Activated T-helper 17 cell treated with anti-CD3 and anti-CD28 coated beads, Interleukin-2, amount 50 U/mL, for 72 hours (primary cell): ENCODE data around the gene VWA8. TPM values are rescaled to one million over a fixed set of nuclear protein-coding genes. Genes with fewer than 3 reads are reported as not detected.

Experiments used
- ATAC-seq: fragments of 150-1000 bp; cut with Tn5 transposase; replicated peaks from 2 replicates; pipeline ENCODE4 v1.10.0; 2021; ENCODE audit warnings: mild to moderate bottlenecking, moderate library complexity
- H3K27ac Mint-ChIP-seq: one replicate; pipeline ENCODE4 v1.8.0; 2022; ENCODE audit warnings: mixed read lengths
- H3K27me3 Mint-ChIP-seq: one replicate; pipeline ENCODE4 v1.8.0; 2022; ENCODE audit warnings: mixed read lengths
- H3K36me3 Mint-ChIP-seq: one replicate; pipeline ENCODE4 v1.8.0; 2022; ENCODE audit warnings: low read depth, mild to moderate bottlenecking, mixed read lengths
- H3K4me1 Mint-ChIP-seq: one replicate; pipeline ENCODE4 v1.8.0; 2022; ENCODE audit warnings: mixed read lengths
- H3K4me3 Mint-ChIP-seq: one replicate; pipeline ENCODE4 v1.8.0; 2022; ENCODE audit warnings: mild to moderate bottlenecking, mixed read lengths
- H3K9me3 Mint-ChIP-seq: one replicate; pipeline ENCODE4 v1.8.0; 2022; ENCODE audit warnings: mixed read lengths
- total RNA-seq, 2 donors: library from RNA; stranded (reverse); gene quantifications; one replicate each; pipeline ENCODE4 v1.2.3, GENCODE V29; 2022

Gene VWA8
- total RNA-seq, 2 donors from 2014 or later: 7.4 to 11.2 TPM

DNA sequence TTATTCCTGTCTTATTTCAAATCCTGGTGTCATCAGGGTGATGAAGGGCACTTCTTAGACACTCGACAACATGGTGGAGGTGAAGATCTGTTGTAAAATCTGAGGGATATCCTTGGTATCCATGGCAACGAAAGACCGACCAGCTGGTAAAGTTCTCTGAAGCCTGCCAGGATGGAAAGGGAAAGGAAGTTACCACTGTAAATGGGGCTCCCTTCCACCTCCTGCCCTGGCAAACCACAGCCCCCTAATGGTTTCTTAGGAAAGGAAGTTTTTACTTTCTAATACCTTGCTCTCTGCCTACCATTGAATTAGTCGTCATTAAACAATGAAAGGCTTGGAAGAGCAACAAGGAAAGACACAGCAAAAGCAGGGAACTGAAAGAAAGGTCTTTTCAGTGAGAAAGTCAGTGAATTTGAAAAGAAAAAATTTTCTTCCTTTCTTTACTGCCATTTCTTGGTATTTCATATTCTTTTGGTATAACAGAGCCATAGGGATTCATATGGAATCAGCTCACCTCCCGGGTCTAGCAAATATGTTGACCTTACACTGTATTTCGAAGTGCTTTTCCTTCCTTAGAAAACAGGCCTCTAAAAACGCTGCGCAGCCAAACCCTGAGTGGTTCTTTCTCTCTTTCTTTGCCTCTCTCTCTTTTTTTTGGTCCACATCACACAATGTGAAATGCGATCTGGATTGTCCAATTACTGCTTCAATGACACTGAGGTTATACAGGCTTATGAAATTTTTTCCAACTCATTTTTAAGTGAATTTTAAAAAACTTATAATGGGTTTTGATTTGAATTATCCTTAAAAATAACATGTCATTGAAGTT lies 392.6 kb downstream of the VWA8 start:
- Mint-ChIP-seq H3K27ac (peak overlapping the region; percentile 46), H3K9me3 (no peaks in the 10 kb centered on the region), H3K4me1 (no peaks in the 10 kb centered on the region), H3K4me3 (no peak overlapping the region), H3K36me3 (peaks cover 6% of the 10 kb centered on the region), H3K27me3 (no peaks in the 10 kb centered on the region)
- no peak for ATAC-seq

DNA sequence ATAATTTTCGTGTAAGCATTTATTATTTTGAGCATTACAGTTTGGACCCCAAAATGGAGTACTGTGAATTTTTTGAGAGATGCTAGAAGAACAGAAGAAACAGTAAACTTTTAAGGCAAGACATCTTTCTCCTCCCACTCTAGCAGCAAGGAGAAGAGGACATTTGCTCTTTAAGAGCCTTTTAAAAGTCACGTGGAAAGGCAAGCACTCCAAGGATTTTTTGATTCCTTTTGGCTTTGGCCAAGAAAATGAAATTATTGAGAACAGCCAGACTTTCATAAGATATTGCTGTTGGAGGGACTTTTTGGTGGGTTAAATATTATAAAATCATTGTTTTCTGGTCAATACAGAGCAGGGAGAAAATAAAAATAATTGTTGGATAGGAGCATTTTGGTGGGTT lies 393.5 kb downstream of the VWA8 start:
- no peak overlapping the region for H3K4me3 Mint-ChIP-seq
- ATAC-seq: no peak
- H3K4me1 Mint-ChIP-seq: no peaks in the 10 kb centered on the region
- no peaks in the 10 kb centered on the region for H3K9me3 Mint-ChIP-seq
- H3K36me3 Mint-ChIP-seq: peaks cover 6% of the 10 kb centered on the region
- no peak overlapping the region for H3K27ac Mint-ChIP-seq
- H3K27me3 Mint-ChIP-seq: no peaks in the 10 kb centered on the region

DNA sequence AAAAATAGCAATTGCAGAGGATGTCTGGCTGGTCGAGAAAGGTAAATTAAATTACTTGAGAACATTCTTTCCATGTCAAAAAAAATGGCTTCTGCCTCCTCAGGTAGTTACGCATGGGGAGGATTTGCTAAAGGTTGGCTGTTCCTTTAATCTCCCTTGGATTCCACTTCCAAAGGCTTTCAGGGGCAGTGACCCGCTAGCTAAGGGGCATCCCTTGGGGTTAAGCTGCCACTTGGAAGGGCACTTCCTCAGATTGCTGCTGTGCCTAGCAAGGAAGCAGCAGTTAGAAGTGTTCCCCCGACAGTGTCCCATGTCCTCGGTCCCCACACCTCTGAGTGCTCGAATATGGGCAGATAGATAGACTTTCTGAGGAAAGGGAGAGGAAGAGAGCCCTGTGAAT lies 395.1 kb downstream of the VWA8 start:
- Mint-ChIP-seq H3K36me3 (peaks cover 6% of the 10 kb centered on the region), H3K9me3 (no peaks in the 10 kb centered on the region)

DNA sequence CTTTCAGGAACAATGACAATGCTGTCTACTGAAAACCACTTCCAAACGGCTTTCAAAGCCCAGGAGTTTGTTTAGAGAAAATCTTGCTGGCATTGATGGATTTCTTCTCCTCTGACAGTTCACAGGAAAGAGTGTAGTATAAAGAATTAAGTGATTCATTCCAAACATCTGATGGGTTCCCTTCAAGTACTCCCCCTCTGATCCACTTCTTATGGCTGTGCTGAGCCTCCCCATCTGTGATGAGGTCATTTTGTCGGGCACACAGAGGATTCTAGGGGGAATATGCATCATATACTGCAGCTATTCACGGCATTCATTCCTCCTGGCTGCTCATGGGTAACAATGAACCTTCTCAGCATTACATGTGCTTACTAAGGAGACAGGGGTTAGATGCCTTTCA lies 395.7 kb downstream of the VWA8 start:
- Mint-ChIP-seq H3K27me3 (no peaks in the 10 kb centered on the region), H3K36me3 (peaks cover 6% of the 10 kb centered on the region), H3K27ac (no peak overlapping the region), H3K9me3 (no peaks in the 10 kb centered on the region), H3K4me1 (no peaks in the 10 kb centered on the region), H3K4me3 (no peak overlapping the region)
- no peak for ATAC-seq

More for the DNA sequence above, 395.1 kb downstream of the VWA8 start:
- no peak overlapping the region for H3K27ac Mint-ChIP-seq
- no peaks in the 10 kb centered on the region for H3K27me3 Mint-ChIP-seq
- no peaks in the 10 kb centered on the region for H3K4me1 Mint-ChIP-seq
- H3K4me3 Mint-ChIP-seq: no peak overlapping the region
- ATAC-seq: no peak

DNA sequence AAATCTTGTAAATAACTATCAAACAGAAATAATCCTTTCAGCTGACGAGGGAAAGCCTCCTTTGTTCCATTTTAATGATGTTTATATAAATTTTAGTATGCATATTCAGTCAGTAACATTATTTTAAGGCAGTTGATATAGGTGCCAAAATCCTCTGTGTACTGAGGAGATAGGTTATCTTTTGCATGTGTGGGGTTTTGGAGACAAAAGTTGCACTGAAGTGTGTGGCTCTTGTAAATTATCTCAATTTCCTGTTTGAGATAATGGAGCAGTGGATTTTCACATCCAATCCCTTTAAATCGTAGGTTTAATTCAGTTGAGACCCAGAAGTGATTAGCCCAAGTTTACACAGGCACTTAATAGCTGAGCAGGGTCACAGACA lies 396.9 kb downstream of the VWA8 start:
- Mint-ChIP-seq H3K4me1 (no peaks in the 10 kb centered on the region), H3K36me3 (peaks cover 6% of the 10 kb centered on the region), H3K4me3 (no peak overlapping the region), H3K27ac (no peak overlapping the region), H3K9me3 (no peaks in the 10 kb centered on the region), H3K27me3 (no peaks in the 10 kb centered on the region)
- no peak for ATAC-seq

DNA sequence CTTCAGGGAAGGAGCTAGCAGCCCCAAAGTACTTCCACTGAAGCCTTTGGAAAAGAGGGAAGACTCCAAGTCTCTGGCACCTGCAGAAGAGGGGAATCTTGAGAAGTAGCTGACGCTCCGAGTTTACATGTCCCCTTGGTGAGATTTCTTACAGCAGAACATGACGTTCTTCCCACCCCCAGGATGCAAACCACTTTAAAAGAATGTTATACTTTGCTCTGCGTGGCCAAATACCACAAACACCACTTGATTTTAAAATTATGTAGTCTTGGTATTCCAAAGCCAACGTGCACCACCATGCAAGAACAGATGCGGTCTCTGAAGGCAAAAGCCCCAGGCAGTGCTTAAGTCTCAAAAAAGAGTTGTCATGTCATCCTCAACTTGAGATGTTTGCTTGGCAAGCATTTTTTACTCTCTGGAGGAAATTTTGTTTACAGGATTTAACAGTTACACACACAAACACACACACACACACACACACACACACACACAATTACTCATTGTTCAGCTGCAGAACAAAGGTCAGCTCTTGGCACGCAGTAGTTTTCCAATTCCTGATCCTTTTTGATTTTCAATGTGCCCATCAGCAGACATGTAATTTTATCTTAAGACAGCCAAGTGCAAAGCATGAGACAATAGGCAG lies 397.4 kb downstream of the VWA8 start:
- Mint-ChIP-seq H3K4me3 (no peak overlapping the region), H3K9me3 (no peaks in the 10 kb centered on the region), H3K4me1 (no peaks in the 10 kb centered on the region), H3K27me3 (no peaks in the 10 kb centered on the region), H3K36me3 (peaks cover 6% of the 10 kb centered on the region), H3K27ac (no peak overlapping the region)
- no peak for ATAC-seq

DNA sequence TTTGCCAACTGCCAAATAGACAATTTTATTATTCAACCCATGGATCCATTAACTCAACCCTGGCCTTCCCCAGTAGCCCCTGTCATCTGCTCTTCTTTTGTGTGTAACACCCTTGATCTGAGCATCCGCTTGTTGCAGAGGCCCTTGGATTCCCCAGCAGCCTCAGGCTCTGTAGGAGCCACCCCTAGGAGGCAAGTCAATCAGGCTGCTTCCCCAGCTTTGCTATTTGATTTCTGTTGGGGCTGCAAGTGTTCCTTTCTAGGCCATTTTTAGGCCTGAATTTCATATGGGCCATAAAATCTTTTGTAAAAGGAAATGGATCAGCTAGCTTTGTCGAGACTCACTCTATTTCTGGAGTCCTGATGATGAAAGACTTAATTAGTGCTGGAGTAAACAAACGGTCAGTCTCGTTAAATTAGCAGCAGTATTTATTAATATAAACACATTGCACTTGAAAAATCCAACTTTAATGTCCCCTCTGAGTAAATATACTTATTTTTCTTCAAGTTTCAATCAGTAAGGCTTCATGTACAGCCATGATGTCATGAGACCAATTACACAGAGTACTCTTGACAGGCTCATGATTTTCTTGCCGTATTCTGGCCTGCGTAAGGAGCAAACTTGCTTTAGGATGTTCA lies 398.2 kb downstream of the VWA8 start:
- no peak for ATAC-seq
- Mint-ChIP-seq H3K27me3 (no peaks in the 10 kb centered on the region), H3K9me3 (no peaks in the 10 kb centered on the region), H3K27ac (no peak overlapping the region), H3K4me1 (no peaks in the 10 kb centered on the region), H3K4me3 (no peak overlapping the region), H3K36me3 (peaks cover 6% of the 10 kb centered on the region)

DNA sequence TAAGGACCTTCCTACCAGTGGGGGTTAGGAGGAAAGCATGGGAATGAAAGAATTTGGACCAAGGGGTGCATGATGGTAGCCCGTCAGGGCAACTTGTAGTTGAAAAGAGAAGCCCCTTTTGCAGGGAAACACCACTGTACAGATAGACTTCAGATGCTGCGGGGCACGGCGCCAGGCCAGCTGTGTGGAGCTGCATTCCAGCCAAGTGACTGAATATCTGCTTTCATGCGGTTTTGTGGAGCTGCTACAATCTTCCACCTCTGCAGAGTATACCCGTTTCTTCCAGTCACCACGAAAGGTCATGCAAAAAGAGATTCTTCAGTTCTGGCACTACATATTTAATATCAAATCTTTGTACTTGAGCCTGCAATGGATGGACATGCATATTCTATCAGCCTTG lies 398.8 kb downstream of the VWA8 start:
- no peaks in the 10 kb centered on the region for H3K4me1 Mint-ChIP-seq
- H3K27ac Mint-ChIP-seq: no peak overlapping the region
- ATAC-seq: no peak
- no peak overlapping the region for H3K4me3 Mint-ChIP-seq
- no peaks in the 10 kb centered on the region for H3K9me3 Mint-ChIP-seq
- no peaks in the 10 kb centered on the region for H3K27me3 Mint-ChIP-seq
- peaks cover 6% of the 10 kb centered on the region for H3K36me3 Mint-ChIP-seq

DNA sequence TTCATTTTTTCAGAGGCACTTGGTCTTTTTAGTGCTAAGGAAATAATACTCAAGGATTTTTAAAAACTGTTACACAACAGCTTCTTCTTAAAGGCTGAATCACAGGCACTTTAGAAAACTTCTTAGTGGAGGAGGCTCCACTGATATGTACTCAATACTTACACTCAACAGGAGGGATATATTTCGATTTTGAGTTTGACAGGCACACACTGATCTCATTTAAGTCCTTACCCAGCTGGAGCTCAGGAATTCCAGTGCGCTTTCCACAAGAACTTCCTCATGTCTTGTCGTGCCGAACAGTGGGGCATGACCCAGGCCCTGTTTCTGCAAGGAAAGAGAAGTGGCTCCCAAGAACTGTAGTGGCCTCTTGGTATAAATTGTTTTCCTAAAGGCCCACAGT lies 399.7 kb downstream of the VWA8 start:
- Mint-ChIP-seq H3K27ac (no peak overlapping the region), H3K36me3 (peaks cover 4% of the 10 kb centered on the region), H3K9me3 (no peaks in the 10 kb centered on the region), H3K4me1 (no peaks in the 10 kb centered on the region), H3K4me3 (no peak overlapping the region), H3K27me3 (no peaks in the 10 kb centered on the region)
- ATAC-seq: no peak

DNA sequence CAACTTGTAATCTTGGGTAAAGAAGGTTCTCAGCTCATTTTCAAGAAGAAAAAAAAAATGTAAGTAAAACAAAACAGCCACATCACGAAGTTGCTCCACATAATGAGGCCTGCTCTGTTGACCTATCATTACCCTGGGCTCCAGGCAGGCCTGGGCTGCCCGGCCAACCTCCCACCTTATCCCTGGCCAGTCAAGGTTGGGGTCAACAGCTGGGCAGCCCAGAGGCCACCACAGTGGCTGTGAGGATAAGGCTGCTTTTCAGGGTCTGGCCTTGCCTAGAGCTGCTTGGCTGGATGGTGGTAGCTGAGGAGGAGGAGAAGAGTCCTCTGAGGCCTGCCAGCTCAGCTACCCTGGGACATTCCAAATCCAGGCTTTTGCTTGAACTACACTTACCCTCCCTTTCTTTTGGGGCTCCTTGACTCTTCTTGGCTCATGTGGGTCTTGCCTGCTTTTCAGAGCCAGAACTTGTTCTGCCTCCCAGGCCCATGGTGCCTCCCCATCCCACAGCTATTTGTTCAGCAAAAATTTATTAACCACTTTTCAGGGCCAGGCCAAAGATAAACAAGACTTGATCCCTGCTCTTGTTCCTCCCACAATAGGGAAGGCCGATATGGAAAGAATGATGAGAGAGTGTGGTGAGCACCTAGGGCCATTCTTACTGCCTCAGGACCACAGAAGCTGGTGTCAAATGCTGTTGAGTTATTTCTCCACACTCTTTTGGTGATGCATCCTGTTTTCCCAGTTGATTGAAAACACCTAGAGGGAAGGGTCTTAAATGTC lies 401.9 kb downstream of the VWA8 start:
- Mint-ChIP-seq H3K27ac (no peak overlapping the region), H3K27me3 (no peaks in the 10 kb centered on the region), H3K4me1 (peaks cover 11% of the 10 kb centered on the region), H3K4me3 (no peak overlapping the region), H3K36me3 (no peaks in the 10 kb centered on the region), H3K9me3 (no peaks in the 10 kb centered on the region)
- ATAC-seq: no peak

DNA sequence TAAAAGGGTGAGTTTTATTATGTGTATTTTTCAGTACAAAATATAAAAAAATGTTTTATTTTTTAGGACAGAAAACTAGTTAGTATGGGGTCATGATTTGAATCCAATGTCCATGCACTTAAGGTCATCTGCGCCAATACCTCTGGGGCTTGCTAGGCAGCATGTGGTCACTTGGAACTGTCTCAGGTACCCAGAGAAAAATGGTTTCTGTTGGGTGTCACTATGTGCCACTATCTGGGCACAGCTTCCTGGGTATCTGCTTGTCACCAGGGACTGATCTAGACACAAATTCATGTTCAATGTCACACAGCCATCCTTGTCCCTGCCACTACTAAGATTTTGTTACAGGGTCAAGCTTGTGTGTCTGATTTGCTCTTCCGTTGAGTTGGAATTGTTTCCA lies 403.2 kb downstream of the VWA8 start:
- Mint-ChIP-seq H3K27ac (no peak overlapping the region), H3K9me3 (no peaks in the 10 kb centered on the region), H3K4me1 (peaks cover 18% of the 10 kb centered on the region), H3K4me3 (no peak overlapping the region), H3K36me3 (no peaks in the 10 kb centered on the region), H3K27me3 (peaks cover 4% of the 10 kb centered on the region)
- ATAC-seq: no peak

DNA sequence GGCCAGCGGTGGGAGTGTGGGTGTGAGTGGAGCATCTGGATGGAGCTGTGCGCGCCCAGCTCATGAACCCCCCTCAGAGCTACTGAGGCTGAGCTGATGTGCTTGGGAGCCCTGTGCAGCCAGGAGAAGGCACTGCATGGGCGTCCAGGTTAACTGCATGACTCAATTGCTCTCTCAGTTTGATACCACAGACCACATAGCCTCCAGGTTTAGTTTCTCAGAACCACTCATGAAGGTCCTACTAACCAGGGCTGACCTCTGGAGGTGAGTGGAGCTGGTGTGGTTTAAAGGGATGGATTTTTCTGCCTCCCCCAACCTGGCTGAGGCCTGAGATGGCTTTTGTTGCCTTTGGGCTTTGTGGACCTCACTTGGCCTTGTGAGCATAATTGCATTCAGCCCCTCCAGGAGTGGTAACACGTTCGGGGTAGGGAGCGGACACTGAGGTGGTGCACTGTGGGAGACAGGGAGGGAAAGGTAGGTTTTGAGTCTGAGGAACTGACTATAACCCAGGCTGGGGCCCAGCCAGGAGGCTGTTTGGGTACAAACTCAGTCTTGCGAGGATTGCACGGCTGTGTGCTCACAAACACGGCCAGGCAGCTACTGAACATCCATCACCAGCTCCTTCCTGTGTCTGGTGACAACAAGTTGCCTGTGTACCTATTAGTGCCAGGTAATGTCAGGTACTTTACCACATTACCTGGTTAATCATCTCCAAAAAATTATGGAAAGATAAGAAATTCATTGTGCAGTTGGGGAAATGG lies 406.1 kb downstream of the VWA8 start:
- H3K9me3 Mint-ChIP-seq: no peaks in the 10 kb centered on the region
- peak overlapping the region; percentile 49 for H3K27ac Mint-ChIP-seq
- peaks cover 18% of the 10 kb centered on the region for H3K4me1 Mint-ChIP-seq
- H3K36me3 Mint-ChIP-seq: no peaks in the 10 kb centered on the region
- peaks cover 4% of the 10 kb centered on the region for H3K27me3 Mint-ChIP-seq
- H3K4me3 Mint-ChIP-seq: peak overlapping the region; percentile 36
- peak; percentile 98 for ATAC-seq

DNA sequence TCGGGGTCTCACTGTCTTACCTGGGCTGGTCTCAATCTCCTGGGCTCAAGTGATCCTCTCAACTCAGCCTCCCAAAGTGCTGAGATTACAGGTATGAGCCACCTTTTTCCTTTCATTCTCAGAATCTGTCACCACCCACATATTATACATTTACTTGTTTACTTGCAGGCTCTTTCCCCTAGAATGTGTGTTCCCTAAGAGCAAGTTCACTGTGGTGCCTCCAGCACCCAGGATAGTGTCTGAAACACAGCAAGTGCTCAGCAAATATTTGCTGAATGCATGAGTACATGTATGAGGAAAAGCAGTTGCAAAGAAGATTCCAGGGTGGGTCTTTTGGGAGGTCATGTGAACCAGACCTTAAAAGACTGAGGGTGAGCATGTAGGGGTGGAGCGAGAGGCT lies 406.7 kb downstream of the VWA8 start:
- Mint-ChIP-seq H3K4me3 (peak overlapping the region; percentile 36), H3K27ac (peak overlapping the region; percentile 49), H3K27me3 (peaks cover 4% of the 10 kb centered on the region), H3K36me3 (no peaks in the 10 kb centered on the region), H3K4me1 (peaks cover 18% of the 10 kb centered on the region), H3K9me3 (no peaks in the 10 kb centered on the region)
- ATAC-seq: peak; percentile 67

DNA sequence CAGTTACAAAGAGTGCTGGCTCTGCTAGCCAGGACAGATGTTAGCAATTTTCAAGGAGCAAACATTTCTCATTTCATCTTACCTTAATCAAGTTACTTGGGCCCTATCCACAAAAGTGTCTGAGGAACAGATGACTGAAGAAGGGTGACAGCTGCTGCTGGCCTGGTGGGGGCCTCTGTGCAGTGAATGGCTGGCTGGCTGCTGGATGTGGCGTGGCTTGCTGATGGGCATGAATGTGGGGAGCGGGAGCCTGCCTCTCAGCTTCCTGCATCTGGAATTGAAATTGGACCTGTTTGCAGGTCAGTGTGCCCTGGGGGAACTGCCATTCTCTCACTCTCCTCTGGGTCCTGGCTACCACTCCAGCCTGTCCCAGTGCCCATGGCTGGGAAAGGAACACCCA lies 408.9 kb downstream of the VWA8 start:
- no peak overlapping the region for H3K4me3 Mint-ChIP-seq
- no peaks in the 10 kb centered on the region for H3K36me3 Mint-ChIP-seq
- H3K4me1 Mint-ChIP-seq: peaks cover 18% of the 10 kb centered on the region
- no peak overlapping the region for H3K27ac Mint-ChIP-seq
- H3K27me3 Mint-ChIP-seq: peaks cover 4% of the 10 kb centered on the region
- H3K9me3 Mint-ChIP-seq: no peaks in the 10 kb centered on the region
- no peak for ATAC-seq
